WTC11 (cell line): Measurements from ENCODE around the gene NUDT3.

Source experiments
- ARID4B ChIP-seq: sonication (generic); formaldehyde crosslinking; IDR thresholded peaks from 2 replicates; pipeline ENCODE4 v1.8.0; 2023; ENCODE audit warnings: missing genetic modification reagents, mild to moderate bottlenecking, borderline replicate concordance
- CTCF ChIP-seq: fragments of 200-600 bp; IDR thresholded peaks from 2 replicates; pipeline ENCODE4 v1.8.0; 2022; ENCODE audit warnings: antibody characterized with exemption
- MAX ChIP-seq: sonication (generic); formaldehyde crosslinking; IDR thresholded peaks from 2 replicates; pipeline ENCODE4 v1.8.0; 2022; ENCODE audit warnings: mild to moderate bottlenecking, missing genetic modification reagents
- TF ChIP-seq, protein P1 (sequence below): sonication (generic); formaldehyde crosslinking; conservative IDR thresholded peaks from 2 replicates; pipeline ENCODE4 v1.8.1; 2023; ENCODE audit warnings: mild to moderate bottlenecking, low read depth, missing genetic modification reagents, moderate library complexity

- TF ChIP-seq, protein P1, sequence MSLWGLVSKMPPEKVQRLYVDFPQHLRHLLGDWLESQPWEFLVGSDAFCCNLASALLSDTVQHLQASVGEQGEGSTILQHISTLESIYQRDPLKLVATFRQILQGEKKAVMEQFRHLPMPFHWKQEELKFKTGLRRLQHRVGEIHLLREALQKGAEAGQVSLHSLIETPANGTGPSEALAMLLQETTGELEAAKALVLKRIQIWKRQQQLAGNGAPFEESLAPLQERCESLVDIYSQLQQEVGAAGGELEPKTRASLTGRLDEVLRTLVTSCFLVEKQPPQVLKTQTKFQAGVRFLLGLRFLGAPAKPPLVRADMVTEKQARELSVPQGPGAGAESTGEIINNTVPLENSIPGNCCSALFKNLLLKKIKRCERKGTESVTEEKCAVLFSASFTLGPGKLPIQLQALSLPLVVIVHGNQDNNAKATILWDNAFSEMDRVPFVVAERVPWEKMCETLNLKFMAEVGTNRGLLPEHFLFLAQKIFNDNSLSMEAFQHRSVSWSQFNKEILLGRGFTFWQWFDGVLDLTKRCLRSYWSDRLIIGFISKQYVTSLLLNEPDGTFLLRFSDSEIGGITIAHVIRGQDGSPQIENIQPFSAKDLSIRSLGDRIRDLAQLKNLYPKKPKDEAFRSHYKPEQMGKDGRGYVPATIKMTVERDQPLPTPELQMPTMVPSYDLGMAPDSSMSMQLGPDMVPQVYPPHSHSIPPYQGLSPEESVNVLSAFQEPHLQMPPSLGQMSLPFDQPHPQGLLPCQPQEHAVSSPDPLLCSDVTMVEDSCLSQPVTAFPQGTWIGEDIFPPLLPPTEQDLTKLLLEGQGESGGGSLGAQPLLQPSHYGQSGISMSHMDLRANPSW, result no peak
- no peak for TF ChIP-seq MAX (CRISPR knock-in tag)
- TF ChIP-seq CTCF, result no peak
- no peak for TF ChIP-seq ARID4B (CRISPR knock-in tag)
Observed at GRCh38 chr6:34393966-34394305, 1.5 kb upstream of the NUDT3 start.
